Esophagus (tissue), 2 donors: ENCODE measurements around the gene C1orf159. TPM values are rescaled to one million over a fixed set of nuclear protein-coding genes. Genes with fewer than 3 reads are reported as not detected.

Experiments used
- H3K27ac ChIP-seq, 2 donors: one replicate each; pipeline ENCODE4 v1.5.1; 2013; ENCODE audit warnings: low read depth in 2 of 2, mild to moderate bottlenecking in 2 of 2, inconsistent platforms in 1 of 2, low read length in 1 of 2, moderate library complexity in 1 of 2
- H3K27me3 ChIP-seq, 2 donors: one replicate each; pipeline ENCODE4 v1.6.1; 2013; ENCODE audit warnings: low read length in 2 of 2, control low read depth in 1 of 2, mild to moderate bottlenecking in 1 of 2; ENCODE audit not compliant: insufficient read depth in 2 of 2, control insufficient read depth in 1 of 2
- H3K36me3 ChIP-seq, 2 donors: one replicate each; pipeline ENCODE4 v1.6.1; 2013; ENCODE audit warnings: low read length in 1 of 2; ENCODE audit not compliant: control insufficient read depth in 2 of 2, insufficient read depth in 2 of 2
- H3K4me1 ChIP-seq, 2 donors: one replicate each; pipeline ENCODE4 v1.6.1; 2013; ENCODE audit warnings: low read length in 1 of 2; ENCODE audit not compliant: control insufficient read depth in 2 of 2, insufficient read depth in 2 of 2
- H3K4me3 ChIP-seq, 2 donors: one replicate each; pipeline ENCODE4 v1.5.1; 2013; ENCODE audit warnings: low read length in 2 of 2, mild to moderate bottlenecking in 2 of 2, low read depth in 1 of 2, moderate library complexity in 1 of 2
- H3K9me3 ChIP-seq, 2 donors: one replicate each; pipeline ENCODE4 v1.6.1; 2013; ENCODE audit warnings: mild to moderate bottlenecking in 2 of 2, low read depth in 1 of 2, low read length in 1 of 2, moderate library complexity in 1 of 2; ENCODE audit not compliant: control insufficient read depth in 2 of 2, insufficient read depth in 1 of 2
- WGBS, 2 donors: extraction: QIAGEN DNeasy Blood & Tissue Kit; methylation state at CpG; one replicate each; pipeline ENCODE4 v1.1.7; 2013; 5-methylcytosine and 5-hydroxymethylcytosine counted together
- polyA plus RNA-seq, 2 donors: library from polyadenylated mRNA; stranded (reverse); fragments of 200-250 nt; gene quantifications; one replicate each; pipeline ENCODE4 v1.2.3, GENCODE V29; 2013
- donor health status: healthy with polysubstance abuse.
- donor health status: Bipolar disorder and iron deficiency.

The C1orf159 gene
- polyA plus RNA-seq, 2 donors: 13.0 to 27.5 TPM

DNA sequence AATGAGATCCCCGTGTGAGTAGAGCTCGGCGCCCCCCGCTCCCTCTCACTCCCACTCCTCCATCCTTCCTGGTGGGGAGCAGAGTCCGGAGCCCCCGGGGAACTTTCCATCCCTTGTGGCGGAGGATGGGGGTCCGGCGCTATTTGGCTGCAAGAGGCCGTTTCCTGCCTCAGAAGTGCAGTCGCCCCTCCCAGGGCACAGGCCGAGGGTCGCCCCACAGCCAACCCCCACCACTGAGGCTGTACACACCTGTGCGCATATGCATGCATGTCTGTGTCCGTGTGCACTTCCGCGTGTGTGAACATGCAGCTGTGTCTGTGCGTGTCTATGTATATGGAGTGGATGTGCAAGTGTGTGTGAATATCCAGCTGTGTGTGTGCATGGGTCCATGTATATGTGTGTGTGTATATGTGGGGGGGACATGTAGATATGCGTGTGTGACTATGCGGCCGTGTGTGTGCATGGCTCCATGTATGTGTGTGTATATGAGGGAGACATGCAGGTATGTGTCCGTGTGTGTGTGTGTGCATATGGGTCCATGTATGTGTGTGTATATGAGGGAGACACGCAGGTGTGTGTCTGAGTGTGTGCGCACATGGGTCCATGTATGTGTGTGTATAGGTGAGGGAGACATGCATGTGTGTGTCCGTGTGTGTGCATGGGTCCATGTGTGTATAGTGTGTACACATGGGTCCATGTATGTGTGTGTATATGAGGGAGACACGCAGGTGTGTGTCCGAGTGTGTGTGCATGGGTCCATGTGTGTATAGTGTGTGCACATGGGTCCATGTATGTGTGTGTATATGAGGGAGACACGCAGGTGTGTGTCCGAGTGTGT, 63.7 kb downstream of the C1orf159 start:
- no peaks in the 10 kb centered on the region for H3K27me3 ChIP-seq
- no peaks in the 10 kb centered on the region for H3K4me1 ChIP-seq
- no peak overlapping the region for H3K4me3 ChIP-seq
- H3K27ac ChIP-seq: no peak overlapping the region
- 94 to 95% methylated on average over 29 of the region's 29 CpGs for WGBS, 2 donors
- H3K36me3 ChIP-seq: peaks cover 0 to 45% of the 10 kb centered on the region in 2 donors
- H3K9me3 ChIP-seq: no peaks in the 10 kb centered on the region

DNA sequence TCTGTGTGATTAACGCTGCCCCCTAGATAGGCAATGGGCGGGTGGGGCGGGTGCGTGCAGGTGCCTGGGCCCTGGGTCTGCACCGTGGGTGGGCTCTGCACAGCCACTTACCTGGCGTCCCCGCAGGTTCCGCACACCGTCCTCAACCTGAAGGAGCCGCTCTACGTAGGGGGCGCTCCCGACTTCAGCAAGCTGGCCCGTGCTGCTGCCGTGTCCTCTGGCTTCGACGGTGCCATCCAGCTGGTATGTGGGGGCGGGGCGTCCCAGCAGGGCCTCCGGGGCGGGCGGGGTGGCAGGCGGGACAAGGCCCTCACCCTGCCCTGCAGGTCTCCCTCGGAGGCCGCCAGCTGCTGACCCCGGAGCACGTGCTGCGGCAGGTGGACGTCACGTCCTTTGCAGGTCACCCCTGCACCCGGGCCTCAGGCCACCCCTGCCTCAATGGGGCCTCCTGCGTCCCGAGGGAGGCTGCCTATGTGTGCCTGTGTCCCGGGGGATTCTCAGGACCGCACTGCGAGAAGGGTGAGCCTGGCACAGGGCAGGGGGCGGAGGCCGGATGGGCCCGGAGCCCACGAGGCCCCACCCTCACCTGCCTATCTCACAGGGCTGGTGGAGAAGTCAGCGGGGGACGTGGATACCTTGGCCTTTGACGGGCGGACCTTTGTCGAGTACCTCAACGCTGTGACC, 64.6 kb downstream of the C1orf159 start:
- Histone ChIP-seq H3K27ac (no peak overlapping the region), H3K36me3 (peaks cover 0 to 51% of the 10 kb centered on the region in 2 donors), H3K4me3 (no peak overlapping the region), H3K4me1 (no peaks in the 10 kb centered on the region), H3K27me3 (no peaks in the 10 kb centered on the region), H3K9me3 (no peaks in the 10 kb centered on the region)
- 87 to 91% methylated on average over 46 of the region's 46 CpGs for WGBS, 2 donors

DNA sequence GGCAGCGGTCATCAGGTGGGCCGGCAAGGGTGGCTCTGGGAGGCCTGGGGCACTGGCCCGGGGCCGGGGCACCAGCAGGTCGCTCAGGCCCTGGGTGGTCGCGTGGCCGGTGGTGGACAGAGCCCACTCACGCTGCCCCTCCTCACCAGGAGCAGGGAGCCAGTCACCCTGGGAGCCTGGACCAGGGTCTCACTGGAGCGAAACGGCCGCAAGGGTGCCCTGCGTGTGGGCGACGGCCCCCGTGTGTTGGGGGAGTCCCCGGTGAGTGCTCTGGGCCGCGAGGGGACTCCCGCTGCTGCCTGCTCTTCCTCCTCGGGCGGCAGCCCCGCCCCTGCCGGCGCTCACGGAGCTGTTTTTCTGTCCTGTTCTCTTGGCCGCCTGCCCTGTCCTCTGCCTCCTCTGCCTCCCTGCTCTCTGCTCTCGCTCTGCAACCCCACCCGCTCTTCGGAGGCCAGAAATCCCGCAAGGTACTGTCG, 65.3 kb downstream of the C1orf159 start:
- peaks cover 0 to 51% of the 10 kb centered on the region in 2 donors for H3K36me3 ChIP-seq
- WGBS, 2 donors: 81 to 88% methylated on average over 31 to 32 of the region's 32 CpGs
- H3K27ac ChIP-seq: no peak overlapping the region
- no peak overlapping the region for H3K4me3 ChIP-seq
- H3K27me3 ChIP-seq: no peaks in the 10 kb centered on the region
- no peaks in the 10 kb centered on the region for H3K4me1 ChIP-seq
- H3K9me3 ChIP-seq: no peaks in the 10 kb centered on the region

DNA sequence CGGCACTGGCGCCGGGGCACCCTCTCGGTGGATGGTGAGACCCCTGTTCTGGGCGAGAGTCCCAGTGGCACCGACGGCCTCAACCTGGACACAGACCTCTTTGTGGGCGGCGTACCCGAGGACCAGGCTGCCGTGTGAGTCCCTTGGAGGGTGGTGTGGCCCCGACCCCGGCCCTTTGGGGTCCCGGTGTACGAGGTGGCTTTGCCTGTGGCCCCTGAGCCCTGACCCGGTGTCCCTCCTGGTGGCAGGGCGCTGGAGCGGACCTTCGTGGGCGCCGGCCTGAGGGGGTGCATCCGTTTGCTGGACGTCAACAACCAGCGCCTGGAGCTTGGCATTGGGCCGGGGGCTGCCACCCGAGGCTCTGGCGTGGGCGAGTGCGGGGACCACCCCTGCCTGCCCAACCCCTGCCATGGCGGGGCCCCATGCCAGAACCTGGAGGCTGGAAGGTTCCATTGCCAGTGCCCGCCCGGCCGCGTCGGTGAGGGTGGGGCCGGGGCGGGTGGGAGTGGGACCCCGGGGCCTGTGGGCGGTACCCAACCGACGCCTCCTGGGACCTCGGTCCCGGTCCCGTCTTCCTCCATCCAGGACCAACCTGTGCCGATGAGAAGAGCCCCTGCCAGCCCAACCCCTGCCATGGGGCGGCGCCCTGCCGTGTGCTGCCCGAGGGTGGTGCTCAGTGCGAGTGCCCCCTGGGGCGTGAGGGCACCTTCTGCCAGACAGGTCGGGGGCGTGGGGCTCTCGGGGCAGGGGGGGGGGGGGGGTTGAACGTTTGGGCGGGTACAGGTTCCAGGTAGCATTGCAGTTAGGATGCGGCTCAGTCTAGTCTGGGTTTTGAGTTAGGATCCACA, 66.3 kb downstream of the C1orf159 start:
- H3K36me3 ChIP-seq: peaks cover 0 to 48% of the 10 kb centered on the region in 2 donors
- H3K9me3 ChIP-seq: no peaks in the 10 kb centered on the region
- H3K27ac ChIP-seq: no peak overlapping the region
- 87 to 89% methylated on average over 55 to 57 of the region's 57 CpGs for WGBS, 2 donors
- no peaks in the 10 kb centered on the region for H3K4me1 ChIP-seq
- no peaks in the 10 kb centered on the region for H3K27me3 ChIP-seq
- no peak overlapping the region for H3K4me3 ChIP-seq

DNA sequence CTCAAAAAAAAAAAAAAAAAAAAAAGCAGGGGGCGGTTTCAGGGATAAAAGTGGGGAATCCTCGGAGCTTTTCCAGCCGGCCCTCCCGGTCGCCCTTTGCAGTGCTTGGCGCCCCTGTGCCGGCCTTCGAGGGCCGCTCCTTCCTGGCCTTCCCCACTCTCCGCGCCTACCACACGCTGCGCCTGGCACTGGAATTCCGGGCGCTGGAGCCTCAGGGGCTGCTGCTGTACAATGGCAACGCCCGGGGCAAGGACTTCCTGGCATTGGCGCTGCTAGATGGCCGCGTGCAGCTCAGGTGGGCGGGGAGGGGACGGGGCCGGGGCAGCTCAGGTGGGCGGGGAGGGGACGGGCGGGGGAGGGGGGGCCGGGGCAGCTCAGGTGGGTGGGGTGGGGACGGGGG, 67.1 kb downstream of the C1orf159 start:
- Histone ChIP-seq H3K36me3 (peaks cover 0 to 43% of the 10 kb centered on the region in 2 donors), H3K9me3 (no peaks in the 10 kb centered on the region), H3K27me3 (no peaks in the 10 kb centered on the region), H3K27ac (no peak overlapping the region), H3K4me1 (no peaks in the 10 kb centered on the region), H3K4me3 (no peak overlapping the region)
- 83 to 85% methylated on average over 21 to 25 of the region's 28 CpGs for WGBS, 2 donors

- Histone ChIP-seq H3K27me3 (no peaks in the 10 kb centered on the region), H3K4me1 (no peaks in the 10 kb centered on the region), H3K9me3 (no peaks in the 10 kb centered on the region), H3K4me3 (no peak overlapping the region), H3K36me3 (peaks cover 0 to 42% of the 10 kb centered on the region in 2 donors), H3K27ac (no peak overlapping the region)
- WGBS, 2 donors: 91 to 93% methylated on average over 22 to 25 of the region's 25 CpGs
Observed at GRCh38 chr1:1047963-1048362, 67.9 kb downstream of the C1orf159 start.

DNA sequence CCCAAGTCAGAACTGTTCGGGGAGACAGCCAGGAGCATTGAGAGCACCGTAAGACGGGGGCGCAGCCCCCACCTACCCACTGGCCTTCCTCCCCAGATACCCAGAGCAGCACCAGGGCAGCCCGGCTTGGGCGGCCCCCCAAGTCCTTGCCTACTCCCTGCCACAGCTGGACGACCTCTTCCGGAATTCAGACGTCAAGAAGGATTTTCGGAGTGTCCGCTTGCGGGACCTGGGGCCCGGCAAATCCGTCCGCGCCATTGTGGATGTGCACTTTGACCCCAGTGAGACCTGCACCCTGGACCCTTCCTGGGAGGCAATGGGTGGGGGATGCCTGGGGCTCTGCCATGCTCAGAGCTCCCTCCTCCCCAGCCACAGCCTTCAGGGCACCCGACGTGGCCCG, 68.5 kb downstream of the C1orf159 start:
- 93 to 94% methylated on average over 19 of the region's 19 CpGs for WGBS, 2 donors
- Histone ChIP-seq H3K36me3 (peaks cover 0 to 42% of the 10 kb centered on the region in 2 donors), H3K27ac (no peak overlapping the region), H3K4me1 (no peaks in the 10 kb centered on the region), H3K4me3 (no peak overlapping the region), H3K9me3 (no peaks in the 10 kb centered on the region), H3K27me3 (no peaks in the 10 kb centered on the region)

DNA sequence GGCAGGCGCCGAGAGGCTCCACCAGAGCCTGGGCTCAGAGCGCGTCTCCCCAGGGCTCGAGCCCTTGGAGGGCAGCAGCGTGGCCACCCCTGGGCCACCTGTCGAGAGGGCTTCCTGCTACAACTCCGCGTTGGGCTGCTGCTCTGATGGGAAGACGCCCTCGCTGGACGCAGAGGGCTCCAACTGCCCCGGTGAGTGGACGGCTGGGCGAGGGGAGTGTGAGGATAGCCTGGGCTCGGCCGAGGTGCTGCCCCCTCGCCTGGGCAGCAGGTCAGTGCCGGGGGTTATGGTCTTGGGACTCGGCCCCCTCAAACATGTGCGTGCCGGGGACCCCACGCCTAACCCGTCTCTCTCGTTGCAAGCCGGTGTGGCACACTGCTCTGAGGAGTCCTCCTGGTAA, 69.1 kb downstream of the C1orf159 start:
- 93 to 95% methylated on average over 25 to 26 of the region's 26 CpGs for WGBS, 2 donors
- H3K4me1 ChIP-seq: no peaks in the 10 kb centered on the region
- H3K36me3 ChIP-seq: peaks cover 0 to 37% of the 10 kb centered on the region in 2 donors
- no peaks in the 10 kb centered on the region for H3K27me3 ChIP-seq
- no peak overlapping the region for H3K27ac ChIP-seq
- H3K9me3 ChIP-seq: no peaks in the 10 kb centered on the region
- no peak overlapping the region for H3K4me3 ChIP-seq

GRCh38 chr1:1046243-1046642, 69.6 kb downstream of the C1orf159 start:
- no peaks in the 10 kb centered on the region for H3K4me1 ChIP-seq
- peaks cover 0 to 32% of the 10 kb centered on the region in 2 donors for H3K36me3 ChIP-seq
- no peaks in the 10 kb centered on the region for H3K9me3 ChIP-seq
- no peak overlapping the region for H3K27ac ChIP-seq
- no peaks in the 10 kb centered on the region for H3K27me3 ChIP-seq
- 93 to 94% methylated on average over 18 to 20 of the region's 20 CpGs for WGBS, 2 donors
- no peak overlapping the region for H3K4me3 ChIP-seq
